GM19452 (cell line): ENCODE results near the gene SLC38A11.

Source experiments
- ATAC-seq: cut with Tn5 transposase; IDR thresholded peaks from one replicate; pipeline ENCODE4 v1.9.1; 2021; ENCODE audit not compliant: unreplicated experiment

The SLC38A11 gene

DNA sequence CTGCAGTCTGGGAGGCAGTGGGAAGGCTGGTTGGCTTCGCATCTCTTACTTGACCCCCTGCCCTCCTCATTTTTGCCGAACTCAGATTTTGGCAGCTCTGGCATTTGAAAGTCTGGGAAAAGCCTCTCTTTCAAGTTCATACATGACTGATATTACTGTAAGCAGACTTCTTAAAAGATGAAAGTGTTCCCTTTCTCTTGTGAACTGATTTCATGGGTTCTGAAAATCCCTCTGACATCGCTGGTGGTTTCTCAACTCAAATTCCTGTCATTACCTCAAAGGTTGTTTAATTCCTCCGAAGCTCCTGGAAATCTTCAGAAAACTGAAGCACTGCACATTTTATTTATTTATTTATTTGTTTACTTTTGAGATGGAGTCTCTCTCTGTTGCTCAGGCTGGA is 16.9 kb upstream of the SLC38A11 start:
- ATAC-seq, result no peak

DNA sequence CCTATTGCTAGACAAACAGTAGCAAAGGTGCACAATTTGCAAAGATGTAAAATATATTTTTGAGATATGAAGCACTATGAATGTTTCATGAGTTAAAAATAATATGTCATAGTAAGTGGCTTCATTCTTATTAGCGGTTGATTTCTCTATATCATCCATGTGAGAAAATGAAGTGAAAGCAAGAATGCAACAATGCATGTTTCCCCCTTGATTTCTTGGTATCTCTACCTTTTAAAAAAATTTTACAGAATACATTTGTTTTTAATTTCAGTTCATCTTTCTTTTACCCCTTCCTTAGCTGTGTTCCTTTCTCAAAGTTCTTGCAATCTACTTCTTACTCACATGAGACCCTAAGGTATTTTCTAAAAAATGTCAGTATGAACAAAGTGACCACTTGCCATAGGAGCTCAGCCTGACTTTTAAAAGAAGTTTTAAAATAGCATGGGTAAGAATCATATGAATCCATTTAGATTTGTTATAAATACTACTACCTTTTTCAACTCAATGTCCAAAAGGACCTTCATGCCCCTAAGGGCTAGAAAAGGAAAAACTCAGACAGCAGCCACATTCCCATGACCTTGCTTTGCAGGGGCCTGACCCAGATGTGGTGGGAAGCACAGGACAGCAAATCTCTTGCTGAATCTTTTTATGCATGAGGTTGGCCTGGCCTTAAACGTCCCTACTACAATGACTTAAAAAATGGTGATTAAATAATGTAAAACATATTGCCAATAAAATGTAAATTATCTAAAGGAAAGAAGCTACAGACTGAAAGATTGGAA is 14.8 kb upstream of the SLC38A11 start:
- ATAC-seq, result no peak

GRCh38 chr2:164967781-164968228 is 12.5 kb upstream of the SLC38A11 start:
- ATAC-seq, result no peak

- ATAC-seq, result no peak
Measured at GRCh38 chr2:164967361-164967760, 12.0 kb upstream of the SLC38A11 start.

DNA sequence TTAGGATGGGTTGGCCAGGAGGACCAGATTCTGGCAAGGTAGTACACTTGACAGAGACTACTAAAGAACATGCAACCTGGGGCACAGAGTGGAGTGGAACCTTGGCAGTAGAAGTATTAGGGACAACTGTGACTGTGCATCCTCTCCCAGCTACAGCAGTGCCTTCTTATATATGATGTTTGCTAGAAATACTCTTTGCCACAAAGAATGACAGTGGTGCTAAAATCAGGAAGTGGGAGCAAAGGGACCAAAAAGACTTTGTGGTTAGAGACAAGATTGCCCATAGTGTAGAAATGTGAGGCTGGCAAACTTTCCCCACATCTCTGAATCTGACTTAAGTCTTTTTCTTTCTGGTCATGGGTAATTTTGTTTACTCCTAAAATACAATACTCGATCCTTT is 9.4 kb upstream of the SLC38A11 start:
- ATAC-seq, result no peak

DNA sequence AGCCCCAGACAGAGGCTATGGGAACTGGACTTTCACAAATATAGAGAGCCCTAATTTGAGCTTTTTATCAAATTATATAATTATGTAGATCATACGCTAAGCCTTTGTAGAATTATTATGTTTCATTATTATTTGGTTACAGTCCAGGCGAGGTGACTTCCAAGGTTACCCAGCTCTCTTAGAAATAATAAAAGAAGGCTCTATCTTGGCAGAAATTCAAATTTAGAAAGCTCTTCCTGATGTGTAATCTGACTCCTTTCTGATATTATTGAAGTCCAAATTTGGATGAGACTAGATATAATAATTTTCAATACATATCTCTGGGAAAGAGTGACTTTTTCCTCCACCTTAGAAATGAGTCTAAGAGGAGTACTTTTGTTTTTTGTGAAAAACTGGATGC is 4.8 kb upstream of the SLC38A11 start:
- ATAC-seq, result no peak

GRCh38 chr2:164954186-164954585 is 1.1 kb downstream of the SLC38A11 start:
- no peak for ATAC-seq

GRCh38 chr2:164953279-164953678 is 2.0 kb downstream of the SLC38A11 start:
- ATAC-seq, result no peak

DNA sequence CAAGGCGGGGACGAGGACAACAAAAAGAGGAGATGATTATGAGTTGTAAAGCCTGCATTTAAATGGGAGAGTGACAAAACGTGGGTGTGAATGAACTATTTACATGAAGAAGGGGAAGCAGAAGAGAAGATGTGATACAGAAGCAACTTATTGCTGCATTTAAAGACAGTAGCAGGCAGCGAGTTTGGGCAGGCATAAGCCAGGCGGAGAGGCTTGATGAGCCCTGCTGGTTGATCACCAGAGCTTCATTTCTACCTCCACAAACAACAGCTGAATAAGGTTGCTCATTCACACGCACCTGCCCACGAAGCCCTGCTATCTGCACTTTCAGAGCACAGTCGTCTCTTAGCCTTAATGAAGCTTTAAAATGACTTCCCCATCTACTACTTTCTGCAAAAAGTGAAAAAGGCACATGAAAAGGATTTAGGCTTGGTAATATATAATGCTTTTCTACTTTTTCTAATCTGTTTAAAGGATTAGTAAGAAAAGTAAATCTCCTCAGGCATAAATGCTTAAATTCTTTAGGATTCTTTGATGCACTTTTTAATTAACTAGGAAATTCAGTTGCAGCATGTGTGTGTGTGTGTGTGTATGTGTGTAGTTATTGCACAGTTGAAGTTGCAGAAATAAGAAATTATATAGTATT is 3.1 kb downstream of the SLC38A11 start:
- no peak for ATAC-seq

- no peak for ATAC-seq
Measured at GRCh38 chr2:164948540-164948939, 6.8 kb downstream of the SLC38A11 start.

GRCh38 chr2:164947281-164947680 is 8.0 kb downstream of the SLC38A11 start:
- no peak for ATAC-seq

- ATAC-seq, result no peak
Measured at GRCh38 chr2:164943289-164943688, 12.0 kb downstream of the SLC38A11 start.

GRCh38 chr2:164937864-164938401 is 17.4 kb downstream of the SLC38A11 start:
- ATAC-seq, result no peak

DNA sequence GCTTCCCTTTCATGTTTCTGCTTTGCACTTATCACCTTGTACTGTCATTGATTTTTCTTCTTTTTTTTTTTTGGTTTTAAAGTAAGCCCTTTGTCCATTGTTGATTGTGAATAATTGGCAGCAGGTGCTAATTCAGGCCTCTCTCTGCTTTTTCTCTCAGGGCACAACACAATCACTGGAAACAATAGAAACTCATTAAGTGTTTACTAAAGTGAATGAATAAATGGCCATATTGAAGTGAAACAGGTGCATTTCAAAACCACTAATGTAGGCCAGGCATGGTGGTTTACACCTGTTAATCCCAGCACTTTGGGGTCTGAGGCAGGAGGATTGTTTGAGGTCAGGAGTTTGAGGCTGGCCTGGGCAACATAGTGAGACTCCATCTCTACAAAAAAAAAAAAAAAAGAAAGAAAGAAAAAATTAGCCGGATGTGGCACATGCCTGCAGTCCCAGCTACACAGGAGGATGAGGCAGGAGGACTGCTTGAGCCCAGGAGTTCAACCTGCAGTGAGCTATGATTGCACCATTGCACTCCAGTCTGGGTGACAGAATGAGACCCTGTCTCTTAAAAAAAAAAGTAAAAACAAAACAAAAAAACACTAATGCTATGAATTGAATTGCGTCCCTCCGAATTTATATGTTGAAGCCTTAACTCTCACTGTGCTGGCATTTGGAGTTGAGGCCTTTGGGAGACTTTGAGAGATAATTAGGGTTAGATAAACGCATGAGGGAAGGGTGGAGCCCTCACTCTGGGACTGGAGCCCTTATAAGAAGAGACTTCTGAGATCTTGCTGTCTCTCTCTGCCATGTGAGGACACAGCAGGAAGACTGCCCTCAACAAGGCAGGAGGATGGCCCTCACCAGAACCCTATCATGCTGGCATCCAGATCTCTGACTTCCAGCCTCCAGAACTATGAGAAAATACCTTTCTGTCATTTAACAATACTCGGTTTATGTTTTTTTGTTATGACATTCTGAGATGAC is 19.9 kb downstream of the SLC38A11 start:
- ATAC-seq, result no peak

GRCh38 chr2:164934401-164935117 is 20.8 kb downstream of the SLC38A11 start:
- ATAC-seq, result no peak

GRCh38 chr2:164933671-164934189 is 21.6 kb downstream of the SLC38A11 start:
- ATAC-seq, result no peak

DNA sequence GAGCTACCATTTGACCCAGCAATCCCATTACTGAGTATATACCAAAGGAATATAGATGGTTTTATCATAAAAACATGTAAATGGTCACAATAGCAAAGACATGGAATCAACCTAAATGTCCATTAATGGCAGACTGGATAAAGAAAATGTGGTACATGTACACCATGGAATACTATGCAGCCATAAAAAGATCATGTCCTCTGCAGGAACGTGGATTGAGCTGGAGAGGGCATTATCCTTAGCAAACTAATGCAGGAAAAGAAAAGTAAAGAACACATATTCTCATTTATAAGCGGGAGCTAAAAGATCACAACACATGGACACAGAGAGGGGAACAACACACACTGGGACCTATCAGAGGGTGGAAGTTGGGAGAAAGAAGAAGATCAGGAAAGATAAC is 22.9 kb downstream of the SLC38A11 start:
- ATAC-seq, result no peak

- ATAC-seq, result no peak
Measured at GRCh38 chr2:164928101-164928673, 27.1 kb downstream of the SLC38A11 start.

DNA sequence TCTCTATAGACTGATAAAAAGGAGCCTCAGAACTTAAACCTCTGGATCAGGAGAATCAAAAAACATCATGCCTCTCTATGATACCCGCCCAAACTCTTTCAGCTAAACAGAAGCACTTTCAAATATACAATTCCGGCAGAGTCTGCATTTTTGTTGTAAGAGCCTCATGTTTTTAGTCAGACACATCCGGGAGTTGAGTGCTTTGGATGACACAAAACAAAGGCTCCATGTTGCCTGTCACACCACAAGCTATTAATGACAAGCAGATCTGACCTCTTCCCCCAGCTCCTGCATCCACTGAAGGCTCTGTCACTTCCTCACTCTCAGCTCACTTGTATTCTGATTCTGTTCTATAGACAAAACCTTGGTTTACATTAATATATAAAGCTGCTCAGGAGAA is 33.2 kb downstream of the SLC38A11 start:
- ATAC-seq, result no peak

DNA sequence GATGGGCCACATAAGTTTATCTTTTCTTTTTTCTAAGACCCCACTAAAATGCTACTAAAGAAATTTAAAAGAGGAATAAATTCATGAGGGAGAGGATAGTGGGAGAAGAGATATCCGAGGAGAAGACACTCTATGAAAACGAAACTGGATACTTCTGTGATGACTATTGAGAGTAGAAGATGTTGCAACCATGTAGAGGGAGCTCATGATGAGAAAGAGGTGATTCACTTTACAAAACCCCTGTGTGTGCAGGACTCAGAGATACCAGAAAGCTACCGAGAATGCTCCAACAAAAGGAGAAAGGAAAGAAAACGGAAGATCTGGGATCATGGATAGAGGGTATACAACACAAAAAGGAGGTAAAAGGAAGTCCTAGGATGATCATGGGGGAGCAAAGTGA is 34.9 kb downstream of the SLC38A11 start:
- no peak for ATAC-seq
